Activated CD4-positive, alpha-beta memory T cell treated with anti-CD3 and anti-CD28 coated beads for 36 hours (primary cell): ENCODE measurements around the gene TNFRSF13B. TPM values are rescaled to one million over a fixed set of nuclear protein-coding genes. Genes with fewer than 3 reads are reported as not detected.
"Not testable (repeated sequence)": the region's sequence is repeated elsewhere in the genome, so short reads cannot be mapped to it uniquely, and the experiment has no call there.

Source experiments
- CTCF ChIA-PET: fragments of 350-600 bp; sonication (Branson Sonifier 250); formaldehyde crosslinking; loops from one replicate; lab custom pipeline; 2021; ENCODE audit warnings: antibody characterized with exemption, inconsistent platforms; lab: Charles Lee
- POLR2A ChIA-PET: fragments of 350-600 bp; sonication (Branson Sonifier 250); formaldehyde crosslinking; loops from one replicate; lab custom pipeline; 2021; ENCODE audit warnings: antibody characterized with exemption; lab: Charles Lee
- DNase-seq: peaks from one replicate; pipeline ENCODE4 v3.0.0-alpha.2; 2020
- H3K27ac Mint-ChIP-seq: one replicate; pipeline ENCODE4 v1.8.0; 2021; ENCODE audit warnings: mixed read lengths
- H3K27me3 Mint-ChIP-seq: one replicate; pipeline ENCODE4 v1.8.0; 2021; ENCODE audit warnings: mixed read lengths
- H3K36me3 Mint-ChIP-seq: one replicate; pipeline ENCODE4 v1.8.0; 2021; ENCODE audit warnings: mixed read lengths
- H3K4me1 Mint-ChIP-seq: one replicate; pipeline ENCODE4 v1.8.0; 2021; ENCODE audit warnings: low read depth, mixed read lengths
- H3K4me3 Mint-ChIP-seq: one replicate; pipeline ENCODE4 v1.8.0; 2021; ENCODE audit warnings: mild to moderate bottlenecking, mixed read lengths
- H3K9me3 Mint-ChIP-seq: one replicate; pipeline ENCODE4 v1.8.0; 2021; ENCODE audit warnings: mixed read lengths
- intact Hi-C: fragments of 100-400 bp; cut with micrococcal nuclease; formaldehyde crosslinking; loops from one replicate; pipeline ENCODE4 v1.15.1; 2023
- total RNA-seq, 2 experiments: library from RNA; stranded (reverse); gene quantifications; one replicate each; pipeline ENCODE4 v1.2.3, GENCODE V29; 2021

TNFRSF13B gene
- total RNA-seq, 2 experiments from 2014 or later: not detected

GRCh38 chr17:16989230-16989952 is 17.5 kb upstream of the TNFRSF13B start:
- Mint-ChIP-seq H3K4me3 (peak overlapping the region; percentile 47), H3K27ac (peak overlapping the region; percentile 90), H3K36me3 (no peaks in the 10 kb centered on the region), H3K9me3 (no peaks in the 10 kb centered on the region), H3K27me3 (no peaks in the 10 kb centered on the region), H3K4me1 (peaks cover 35% of the 10 kb centered on the region)
- peak; percentile 38 for DNase-seq
- CTCF ChIA-PET: interaction anchor here (0.7 to 1.9 kb wide), 3 partner anchors 11 to 190 kb away, joined by 3 to 5 read pairs (median 5); no protein-coding TSS in a partner anchor
- intact Hi-C loops: no loop called here
- POLR2A ChIA-PET: interaction anchor here (1.1 kb wide), 1 partner anchor 103 kb away, joined by 3 read pairs; no protein-coding TSS in a partner anchor

GRCh38 chr17:16988749-16989229 is 16.9 kb upstream of the TNFRSF13B start:
- Mint-ChIP-seq H3K9me3 (no peaks in the 10 kb centered on the region), H3K4me3 (peak overlapping the region; percentile 53), H3K27me3 (no peaks in the 10 kb centered on the region), H3K36me3 (no peaks in the 10 kb centered on the region), H3K27ac (peak overlapping the region; percentile 90), H3K4me1 (peaks cover 35% of the 10 kb centered on the region)
- ChIA-PET CTCF (interaction anchor here (0.8 to 1.9 kb wide), 3 partner anchors 11 to 325 kb away, joined by 3 to 5 read pairs (median 5); no protein-coding TSS in a partner anchor), POLR2A (interaction anchor here (1.1 kb wide), 1 partner anchor 102 kb away, joined by 3 read pairs; no protein-coding TSS in a partner anchor)
- peak; percentile 55 for DNase-seq
- intact Hi-C loops: no loop called here

GRCh38 chr17:16987830-16988601 is 16.1 kb upstream of the TNFRSF13B start:
- intact Hi-C loops: no loop called here
- DNase-seq: peak; percentile 85
- Mint-ChIP-seq H3K27ac (peak overlapping the region; percentile 90), H3K4me3 (peak overlapping the region; percentile 14), H3K4me1 (peaks cover 35% of the 10 kb centered on the region), H3K9me3 (no peaks in the 10 kb centered on the region), H3K36me3 (no peaks in the 10 kb centered on the region), H3K27me3 (no peaks in the 10 kb centered on the region)
- ChIA-PET POLR2A (interaction anchor here (1.1 kb wide), 1 partner anchor 102 kb away, joined by 3 read pairs; no protein-coding TSS in a partner anchor), CTCF (interaction anchor here (1.5 kb wide), 1 partner anchor 326 kb away, joined by 3 read pairs; no protein-coding TSS in a partner anchor)

- CTCF ChIA-PET: interaction anchor here (1.0 to 1.5 kb wide), 2 partner anchors 71 to 327 kb away, joined by 3 read pairs; no protein-coding TSS in a partner anchor
- H3K4me1 Mint-ChIP-seq: peaks cover 35% of the 10 kb centered on the region
- H3K27me3 Mint-ChIP-seq: no peaks in the 10 kb centered on the region
- intact Hi-C loops: no loop called here
- no peak overlapping the region for H3K4me3 Mint-ChIP-seq
- peak overlapping the region; percentile 90 for H3K27ac Mint-ChIP-seq
- POLR2A ChIA-PET: no interaction called here
- no peak for DNase-seq
- no peaks in the 10 kb centered on the region for H3K36me3 Mint-ChIP-seq
- H3K9me3 Mint-ChIP-seq: no peaks in the 10 kb centered on the region
Measured at GRCh38 chr17:16987066-16987829, 15.3 kb upstream of the TNFRSF13B start.

DNA sequence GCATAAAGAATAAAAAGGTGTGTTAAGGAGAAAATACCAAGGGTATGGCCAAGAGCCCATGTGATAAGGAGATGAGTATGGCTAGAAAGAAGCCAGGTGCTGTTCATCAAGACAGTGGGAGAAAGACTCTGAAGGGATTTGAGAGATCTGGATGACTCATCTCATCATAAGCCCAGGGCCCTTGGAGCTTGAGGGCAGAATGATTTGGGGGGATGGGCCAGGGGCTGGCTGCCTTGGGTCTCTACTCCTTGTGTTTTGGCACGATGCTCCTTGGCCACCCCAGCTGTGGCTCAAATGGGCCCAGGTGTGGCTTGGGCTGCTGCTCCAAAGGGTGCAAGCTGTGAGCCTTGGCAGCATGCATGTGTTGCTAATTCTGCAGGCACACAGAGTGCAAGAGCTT is 14.5 kb upstream of the TNFRSF13B start:
- intact Hi-C loops: no loop called here

GRCh38 chr17:16981928-16982327 is 10.0 kb upstream of the TNFRSF13B start:
- ChIA-PET POLR2A (no interaction called here), CTCF (interaction anchor here (2.4 kb wide), 1 partner anchor 10 kb away, joined by 10 read pairs; no protein-coding TSS in a partner anchor)
- Mint-ChIP-seq H3K9me3 (no peaks in the 10 kb centered on the region), H3K4me3 (no peak overlapping the region), H3K36me3 (no peaks in the 10 kb centered on the region), H3K27ac (no peak overlapping the region), H3K4me1 (peaks cover 2% of the 10 kb centered on the region), H3K27me3 (no peaks in the 10 kb centered on the region)
- intact Hi-C loops: no loop called here
- DNase-seq: no peak

More for the DNA sequence above, 14.5 kb upstream of the TNFRSF13B start:
- Mint-ChIP-seq H3K27me3 (no peaks in the 10 kb centered on the region), H3K9me3 (no peaks in the 10 kb centered on the region), H3K4me3 (no peak overlapping the region), H3K27ac (no peak overlapping the region), H3K4me1 (peaks cover 33% of the 10 kb centered on the region), H3K36me3 (no peaks in the 10 kb centered on the region)
- POLR2A ChIA-PET: interaction anchor here (0.6 kb wide), 1 partner anchor 30 kb away, joined by 4 read pairs; no protein-coding TSS in a partner anchor
- no peak for DNase-seq
- CTCF ChIA-PET: interaction anchor here (1.0 kb wide), 1 partner anchor 70 kb away, joined by 3 read pairs; no protein-coding TSS in a partner anchor

- Mint-ChIP-seq H3K4me3 (no peak overlapping the region), H3K27ac (no peak overlapping the region), H3K27me3 (no peaks in the 10 kb centered on the region), H3K36me3 (no peaks in the 10 kb centered on the region), H3K9me3 (no peaks in the 10 kb centered on the region), H3K4me1 (peaks cover 9% of the 10 kb centered on the region)
- no peak for DNase-seq
- intact Hi-C loops: no loop called here
- ChIA-PET CTCF (interaction anchor here (2.4 kb wide), 1 partner anchor 11 kb away, joined by 10 read pairs; no protein-coding TSS in a partner anchor), POLR2A (no interaction called here)
Measured at GRCh38 chr17:16980813-16981731, 9.2 kb upstream of the TNFRSF13B start.

GRCh38 chr17:16980061-16980460 is 8.1 kb upstream of the TNFRSF13B start:
- Mint-ChIP-seq H3K4me1 (peaks cover 12% of the 10 kb centered on the region), H3K27ac (no peak overlapping the region), H3K27me3 (no peaks in the 10 kb centered on the region), H3K9me3 (no peaks in the 10 kb centered on the region), H3K4me3 (no peak overlapping the region), H3K36me3 (no peaks in the 10 kb centered on the region)
- DNase-seq: no peak
- intact Hi-C loops: no loop called here
- CTCF ChIA-PET: interaction anchor here (1.5 to 2.4 kb wide), 2 partner anchors 10 to 12 kb away, joined by 4 to 10 read pairs; no protein-coding TSS in a partner anchor
- POLR2A ChIA-PET: no interaction called here

DNA sequence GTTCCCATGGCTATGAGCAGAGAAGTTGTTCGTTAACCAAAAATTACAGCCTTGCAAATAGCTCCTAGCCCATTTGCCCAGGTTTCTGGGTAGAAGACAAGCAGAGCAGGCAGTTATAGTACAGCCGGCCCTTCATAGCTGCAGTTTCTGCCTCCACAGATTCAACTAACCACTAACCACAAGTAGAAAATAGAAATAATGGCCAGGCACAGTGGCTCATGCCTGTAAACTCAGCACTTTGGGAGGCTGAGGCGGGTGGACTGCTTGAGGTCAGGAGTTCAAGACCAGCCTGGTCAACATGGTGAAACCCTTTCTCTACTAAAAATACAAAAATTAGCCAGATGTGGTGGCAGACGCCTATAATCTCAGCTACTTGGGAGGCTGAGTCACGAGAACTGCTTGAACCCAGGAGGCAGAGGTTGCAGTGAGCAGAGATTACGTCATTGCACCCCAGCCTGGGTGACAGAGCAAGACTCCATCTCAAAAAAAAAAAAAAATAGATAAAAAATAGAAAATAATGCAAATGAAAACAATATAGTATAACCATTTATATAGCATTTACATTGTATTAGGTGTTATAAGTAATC is 7.4 kb upstream of the TNFRSF13B start:
- DNase-seq, H3K9me3 Mint-ChIP-seq, H3K4me3 Mint-ChIP-seq, H3K27ac Mint-ChIP-seq, H3K27me3 Mint-ChIP-seq, H3K36me3 Mint-ChIP-seq, intact Hi-C loops, POLR2A ChIA-PET: not testable (repeated sequence)
- peaks cover 12% of the 10 kb centered on the region for H3K4me1 Mint-ChIP-seq
- CTCF ChIA-PET: interaction anchor here (1.5 kb wide), 1 partner anchor 11 kb away, joined by 4 read pairs; no protein-coding TSS in a partner anchor

DNA sequence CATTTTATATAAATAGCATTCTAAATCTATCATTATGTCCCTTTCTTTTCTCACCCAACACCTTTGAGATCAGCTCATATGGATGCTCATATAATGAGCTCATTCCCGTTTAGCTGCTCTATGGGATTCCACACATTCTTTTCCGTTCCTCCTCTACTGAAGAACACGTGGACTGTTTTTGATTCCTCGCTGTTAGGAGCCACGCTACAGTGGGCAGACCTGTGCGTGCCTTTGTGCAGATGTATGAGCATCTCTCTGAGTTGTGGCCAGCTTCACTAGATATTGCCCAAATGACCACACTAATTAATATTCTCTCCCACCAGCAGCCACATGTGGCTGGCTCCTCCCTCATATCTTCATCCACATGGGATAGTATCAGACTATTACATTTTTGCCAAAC is 6.0 kb upstream of the TNFRSF13B start:
- H3K27me3 Mint-ChIP-seq: no peaks in the 10 kb centered on the region
- no peak for DNase-seq
- H3K9me3 Mint-ChIP-seq: no peaks in the 10 kb centered on the region
- intact Hi-C loops: no loop called here
- H3K27ac Mint-ChIP-seq: no peak overlapping the region
- peaks cover 12% of the 10 kb centered on the region for H3K4me1 Mint-ChIP-seq
- CTCF ChIA-PET: interaction anchor here (1.0 to 3.9 kb wide), 2 partner anchors 11 to 14 kb away, joined by 5 to 15 read pairs; no protein-coding TSS in a partner anchor
- no peaks in the 10 kb centered on the region for H3K36me3 Mint-ChIP-seq
- H3K4me3 Mint-ChIP-seq: no peak overlapping the region
- POLR2A ChIA-PET: no interaction called here
